ENCODE measurements around the gene SPINK1. TPM values are rescaled to one million over a fixed set of nuclear protein-coding genes. Genes with fewer than 3 reads are reported as not detected.

SPINK1 gene
- total and polyA plus RNA-seq, 2 experiments from 2014 or later = 0.82 TPM; not detected in 1

- H3K27me3 Mint-ChIP-seq (ENCODE audit: insufficient read depth, low read depth, poor library complexity) = no peaks in the 10 kb centered on the region
These were observed 17.8 kb downstream of the SPINK1 start for GRCh38 chr5:147813696-147814095.

More at GRCh38 chr5:147813696-147814095, 17.8 kb downstream of the SPINK1 start:
- no peaks in the 10 kb centered on the region for H3K36me3 ChIP-seq (ENCODE audit: insufficient read depth)
- H3K27me3 ChIP-seq (ENCODE audit: insufficient read depth) = no peaks in the 10 kb centered on the region
- H3K9me2 ChIP-seq (ENCODE audit: insufficient read depth) = no peaks in the 10 kb centered on the region
- no peak overlapping the region for H3K27ac ChIP-seq (ENCODE audit: low read depth)
- Mint-ChIP-seq H3K4me3 (no peak overlapping the region), H3K4me1 (no peaks in the 10 kb centered on the region; the same call in 2 of the 3 replicates), H3K36me3 (ENCODE audit: low read depth) (no peaks in the 10 kb centered on the region), H3K9me3 (no peaks in the 10 kb centered on the region), H3K27ac (no peak overlapping the region)
- H2AFZ ChIP-seq = no peak overlapping the region
- ATAC-seq (no peak), DNase-seq (ENCODE audit: low spot score) (no peak)
- H3K4me2 ChIP-seq = no peak overlapping the region
- no peaks in the 10 kb centered on the region for H4K20me1 ChIP-seq (replicated peaks; ENCODE audit: insufficient read depth)
- no peaks in the 10 kb centered on the region for H3F3A ChIP-seq (replicated peaks; ENCODE audit: low read depth)
- TF ChIP-seq REST (IDR thresholded peaks at IDR 0.05; ENCODE audit: unreplicated experiment) (no peak), STAT1 (IDR thresholded peaks at IDR 0.05; ENCODE audit: unreplicated experiment) (no peak), ZNF114 (CRISPR knock-in tag; IDR thresholded peaks at IDR 0.05) (no peak), JUNB (IDR thresholded peaks at IDR 0.05; ENCODE audit: unreplicated experiment) (no peak), NANOG (IDR thresholded peaks at IDR 0.05; ENCODE audit: borderline replicate concordance) (no peak), ZNF331 (CRISPR knock-in tag; IDR thresholded peaks at IDR 0.05; ENCODE audit: low read depth) (no peak), EZH2phosphoT487 (IDR thresholded peaks at IDR 0.05; ENCODE audit: unreplicated experiment) (no peak), EZH2 (IDR thresholded peaks at IDR 0.05; ENCODE audit: low read depth, unreplicated experiment) (no peak), POLR2AphosphoS5 (IDR thresholded peaks at IDR 0.05; ENCODE audit: low read depth) (no peak), CREB1 (CRISPR knock-in tag; IDR thresholded peaks at IDR 0.05; ENCODE audit: low read depth) (no peak)
- TF ChIP-seq, protein P1, sequence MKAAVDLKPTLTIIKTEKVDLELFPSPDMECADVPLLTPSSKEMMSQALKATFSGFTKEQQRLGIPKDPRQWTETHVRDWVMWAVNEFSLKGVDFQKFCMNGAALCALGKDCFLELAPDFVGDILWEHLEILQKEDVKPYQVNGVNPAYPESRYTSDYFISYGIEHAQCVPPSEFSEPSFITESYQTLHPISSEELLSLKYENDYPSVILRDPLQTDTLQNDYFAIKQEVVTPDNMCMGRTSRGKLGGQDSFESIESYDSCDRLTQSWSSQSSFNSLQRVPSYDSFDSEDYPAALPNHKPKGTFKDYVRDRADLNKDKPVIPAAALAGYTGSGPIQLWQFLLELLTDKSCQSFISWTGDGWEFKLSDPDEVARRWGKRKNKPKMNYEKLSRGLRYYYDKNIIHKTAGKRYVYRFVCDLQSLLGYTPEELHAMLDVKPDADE (IDR thresholded peaks at IDR 0.05) = no peak
- TF ChIP-seq, protein P2, sequence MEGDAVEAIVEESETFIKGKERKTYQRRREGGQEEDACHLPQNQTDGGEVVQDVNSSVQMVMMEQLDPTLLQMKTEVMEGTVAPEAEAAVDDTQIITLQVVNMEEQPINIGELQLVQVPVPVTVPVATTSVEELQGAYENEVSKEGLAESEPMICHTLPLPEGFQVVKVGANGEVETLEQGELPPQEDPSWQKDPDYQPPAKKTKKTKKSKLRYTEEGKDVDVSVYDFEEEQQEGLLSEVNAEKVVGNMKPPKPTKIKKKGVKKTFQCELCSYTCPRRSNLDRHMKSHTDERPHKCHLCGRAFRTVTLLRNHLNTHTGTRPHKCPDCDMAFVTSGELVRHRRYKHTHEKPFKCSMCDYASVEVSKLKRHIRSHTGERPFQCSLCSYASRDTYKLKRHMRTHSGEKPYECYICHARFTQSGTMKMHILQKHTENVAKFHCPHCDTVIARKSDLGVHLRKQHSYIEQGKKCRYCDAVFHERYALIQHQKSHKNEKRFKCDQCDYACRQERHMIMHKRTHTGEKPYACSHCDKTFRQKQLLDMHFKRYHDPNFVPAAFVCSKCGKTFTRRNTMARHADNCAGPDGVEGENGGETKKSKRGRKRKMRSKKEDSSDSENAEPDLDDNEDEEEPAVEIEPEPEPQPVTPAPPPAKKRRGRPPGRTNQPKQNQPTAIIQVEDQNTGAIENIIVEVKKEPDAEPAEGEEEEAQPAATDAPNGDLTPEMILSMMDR (conservative IDR thresholded peaks at IDR 0.05; ENCODE audit: low read depth in 2 of 2) = no peak
- TF ChIP-seq, protein P3, sequence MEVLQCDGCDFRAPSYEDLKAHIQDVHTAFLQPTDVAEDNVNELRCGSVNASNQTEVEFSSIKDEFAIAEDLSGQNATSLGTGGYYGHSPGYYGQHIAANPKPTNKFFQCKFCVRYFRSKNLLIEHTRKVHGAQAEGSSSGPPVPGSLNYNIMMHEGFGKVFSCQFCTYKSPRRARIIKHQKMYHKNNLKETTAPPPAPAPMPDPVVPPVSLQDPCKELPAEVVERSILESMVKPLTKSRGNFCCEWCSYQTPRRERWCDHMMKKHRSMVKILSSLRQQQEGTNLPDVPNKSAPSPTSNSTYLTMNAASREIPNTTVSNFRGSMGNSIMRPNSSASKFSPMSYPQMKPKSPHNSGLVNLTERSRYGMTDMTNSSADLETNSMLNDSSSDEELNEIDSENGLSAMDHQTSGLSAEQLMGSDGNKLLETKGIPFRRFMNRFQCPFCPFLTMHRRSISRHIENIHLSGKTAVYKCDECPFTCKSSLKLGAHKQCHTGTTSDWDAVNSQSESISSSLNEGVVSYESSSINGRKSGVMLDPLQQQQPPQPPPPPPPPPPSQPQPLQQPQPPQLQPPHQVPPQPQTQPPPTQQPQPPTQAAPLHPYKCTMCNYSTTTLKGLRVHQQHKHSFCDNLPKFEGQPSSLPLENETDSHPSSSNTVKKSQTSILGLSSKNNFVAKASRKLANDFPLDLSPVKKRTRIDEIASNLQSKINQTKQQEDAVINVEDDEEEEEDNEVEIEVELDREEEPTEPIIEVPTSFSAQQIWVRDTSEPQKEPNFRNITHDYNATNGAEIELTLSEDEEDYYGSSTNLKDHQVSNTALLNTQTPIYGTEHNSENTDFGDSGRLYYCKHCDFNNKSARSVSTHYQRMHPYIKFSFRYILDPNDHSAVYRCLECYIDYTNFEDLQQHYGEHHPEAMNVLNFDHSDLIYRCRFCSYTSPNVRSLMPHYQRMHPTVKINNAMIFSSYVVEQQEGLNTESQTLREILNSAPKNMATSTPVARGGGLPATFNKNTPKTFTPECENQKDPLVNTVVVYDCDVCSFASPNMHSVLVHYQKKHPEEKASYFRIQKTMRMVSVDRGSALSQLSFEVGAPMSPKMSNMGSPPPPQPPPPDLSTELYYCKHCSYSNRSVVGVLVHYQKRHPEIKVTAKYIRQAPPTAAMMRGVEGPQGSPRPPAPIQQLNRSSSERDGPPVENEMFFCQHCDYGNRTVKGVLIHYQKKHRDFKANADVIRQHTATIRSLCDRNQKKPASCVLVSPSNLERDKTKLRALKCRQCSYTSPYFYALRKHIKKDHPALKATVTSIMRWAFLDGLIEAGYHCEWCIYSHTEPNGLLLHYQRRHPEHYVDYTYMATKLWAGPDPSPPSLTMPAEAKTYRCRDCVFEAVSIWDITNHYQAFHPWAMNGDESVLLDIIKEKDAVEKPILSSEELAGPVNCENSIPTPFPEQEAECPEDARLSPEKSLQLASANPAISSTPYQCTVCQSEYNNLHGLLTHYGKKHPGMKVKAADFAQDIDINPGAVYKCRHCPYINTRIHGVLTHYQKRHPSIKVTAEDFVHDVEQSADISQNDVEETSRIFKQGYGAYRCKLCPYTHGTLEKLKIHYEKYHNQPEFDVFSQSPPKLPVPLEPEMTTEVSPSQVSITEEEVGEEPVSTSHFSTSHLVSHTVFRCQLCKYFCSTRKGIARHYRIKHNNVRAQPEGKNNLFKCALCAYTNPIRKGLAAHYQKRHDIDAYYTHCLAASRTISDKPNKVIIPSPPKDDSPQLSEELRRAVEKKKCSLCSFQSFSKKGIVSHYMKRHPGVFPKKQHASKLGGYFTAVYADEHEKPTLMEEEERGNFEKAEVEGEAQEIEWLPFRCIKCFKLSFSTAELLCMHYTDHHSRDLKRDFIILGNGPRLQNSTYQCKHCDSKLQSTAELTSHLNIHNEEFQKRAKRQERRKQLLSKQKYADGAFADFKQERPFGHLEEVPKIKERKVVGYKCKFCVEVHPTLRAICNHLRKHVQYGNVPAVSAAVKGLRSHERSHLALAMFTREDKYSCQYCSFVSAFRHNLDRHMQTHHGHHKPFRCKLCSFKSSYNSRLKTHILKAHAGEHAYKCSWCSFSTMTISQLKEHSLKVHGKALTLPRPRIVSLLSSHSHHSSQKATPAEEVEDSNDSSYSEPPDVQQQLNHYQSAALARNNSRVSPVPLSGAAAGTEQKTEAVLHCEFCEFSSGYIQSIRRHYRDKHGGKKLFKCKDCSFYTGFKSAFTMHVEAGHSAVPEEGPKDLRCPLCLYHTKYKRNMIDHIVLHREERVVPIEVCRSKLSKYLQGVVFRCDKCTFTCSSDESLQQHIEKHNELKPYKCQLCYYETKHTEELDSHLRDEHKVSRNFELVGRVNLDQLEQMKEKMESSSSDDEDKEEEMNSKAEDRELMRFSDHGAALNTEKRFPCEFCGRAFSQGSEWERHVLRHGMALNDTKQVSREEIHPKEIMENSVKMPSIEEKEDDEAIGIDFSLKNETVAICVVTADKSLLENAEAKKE (CRISPR knock-in tag; IDR thresholded peaks at IDR 0.05) = no peak
- H3K79me2 ChIP-seq (replicated peaks; ENCODE audit: insufficient read depth) = no peaks in the 10 kb centered on the region
- H3K4me1 ChIP-seq (ENCODE audit: insufficient read depth) = peaks cover 2% of the 10 kb centered on the region; the same call in 1 of the 2 replicates
- no peak overlapping the region for H3K4me3 ChIP-seq

All from GM23338 (cell line).